Activated T-helper 1 cell treated with Interleukin-2 at 50 U/mL for 16 hours (primary cell): ENCODE results near the gene CCDC187.

Experiments used
- DNase-seq: peaks from one replicate; pipeline ENCODE4 v3.0.0-alpha.2; 2020; ENCODE audit warnings: low read depth

CCDC187 gene

GRCh38 chr9:136252281-136252680 lies 51.6 kb downstream of the CCDC187 start:
- DNase-seq = no peak

- no peak for DNase-seq
Measured at GRCh38 chr9:136251264-136252115, 52.4 kb downstream of the CCDC187 start.

- no peak for DNase-seq
Measured at GRCh38 chr9:136250676-136251075, 53.2 kb downstream of the CCDC187 start.

GRCh38 chr9:136249877-136250559 lies 53.9 kb downstream of the CCDC187 start:
- no peak for DNase-seq

GRCh38 chr9:136248951-136249876 lies 54.7 kb downstream of the CCDC187 start:
- DNase-seq = no peak

- no peak for DNase-seq
Measured at GRCh38 chr9:136247947-136248637, 55.8 kb downstream of the CCDC187 start.

- DNase-seq = no peak
Measured at GRCh38 chr9:136247551-136247916, 56.4 kb downstream of the CCDC187 start.

- DNase-seq = no peak
Measured at GRCh38 chr9:136246849-136247550, 56.9 kb downstream of the CCDC187 start.

- DNase-seq = peak; percentile 80
Measured at GRCh38 chr9:136245219-136246150, 58.4 kb downstream of the CCDC187 start, which contains the start of gene QSOX2. Gene QSOX2 (minus strand): TSS chr9:136245812. CDS start chr9:136245803, 9 bp downstream.

GRCh38 chr9:136244969-136245218 lies 59.0 kb downstream of the CCDC187 start:
- no peak for DNase-seq

GRCh38 chr9:136244122-136244968 lies 59.5 kb downstream of the CCDC187 start:
- DNase-seq = no peak

- no peak for DNase-seq
Measured at GRCh38 chr9:136243631-136244030, 60.3 kb downstream of the CCDC187 start.

- DNase-seq = no peak
Measured at GRCh38 chr9:136242918-136243525, 60.9 kb downstream of the CCDC187 start.

GRCh38 chr9:136242248-136242647 lies 61.6 kb downstream of the CCDC187 start:
- DNase-seq = no peak

GRCh38 chr9:136241542-136241941 lies 62.4 kb downstream of the CCDC187 start:
- DNase-seq = no peak

GRCh38 chr9:136240941-136241340 lies 63.0 kb downstream of the CCDC187 start:
- DNase-seq = no peak

GRCh38 chr9:136239983-136240330 lies 63.9 kb downstream of the CCDC187 start:
- DNase-seq = no peak

- DNase-seq = no peak
Measured at GRCh38 chr9:136239135-136239982, 64.5 kb downstream of the CCDC187 start.
